Muscle of back (tissue), 13 donors: Measurements from ENCODE around the gene OR51A4. TPM values are rescaled to one million over a fixed set of nuclear protein-coding genes. Genes with fewer than 3 reads are reported as not detected.
"Not testable (repeated sequence)": the region's sequence is repeated elsewhere in the genome, so short reads cannot be mapped to it uniquely, and the experiment has no call there.

Experiments used
- DNase-seq, 3 donors: peaks; one replicate each; pipeline versions ENCODE4 v3.0.0 to v3.0.0-alpha.2; 2013
- long read RNA-seq, 9 donors: transcript quantifications; one replicate each; lab custom pipeline, GENCODE V29; 2026
- polyA plus RNA-seq, 10 donors: library from polyadenylated mRNA; unstranded; fragments of 120-200 nt; gene quantifications; one replicate each; pipeline ENCODE4 v1.2.1, GENCODE V29; 2013; ENCODE audit not compliant: insufficient read length in 10 of 10

OR51A4 gene, protein sequence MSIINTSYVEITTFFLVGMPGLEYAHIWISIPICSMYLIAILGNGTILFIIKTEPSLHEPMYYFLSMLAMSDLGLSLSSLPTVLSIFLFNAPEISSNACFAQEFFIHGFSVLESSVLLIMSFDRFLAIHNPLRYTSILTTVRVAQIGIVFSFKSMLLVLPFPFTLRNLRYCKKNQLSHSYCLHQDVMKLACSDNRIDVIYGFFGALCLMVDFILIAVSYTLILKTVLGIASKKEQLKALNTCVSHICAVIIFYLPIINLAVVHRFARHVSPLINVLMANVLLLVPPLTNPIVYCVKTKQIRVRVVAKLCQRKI
- not detected for polyA plus RNA-seq
- long read RNA-seq, donor 1, result 0 reads
- long read RNA-seq, donor 2, result 0 reads
- long read RNA-seq, donor 3, result 0 reads
- long read RNA-seq, donor 4, result 0 reads
- long read RNA-seq, donor 5, result 0 reads
- long read RNA-seq, donor 6, result 0 reads
- long read RNA-seq, donor 7, result 0 reads
- long read RNA-seq, donor 8, result 0 reads
- long read RNA-seq, donor 9, result 0 reads

DNA sequence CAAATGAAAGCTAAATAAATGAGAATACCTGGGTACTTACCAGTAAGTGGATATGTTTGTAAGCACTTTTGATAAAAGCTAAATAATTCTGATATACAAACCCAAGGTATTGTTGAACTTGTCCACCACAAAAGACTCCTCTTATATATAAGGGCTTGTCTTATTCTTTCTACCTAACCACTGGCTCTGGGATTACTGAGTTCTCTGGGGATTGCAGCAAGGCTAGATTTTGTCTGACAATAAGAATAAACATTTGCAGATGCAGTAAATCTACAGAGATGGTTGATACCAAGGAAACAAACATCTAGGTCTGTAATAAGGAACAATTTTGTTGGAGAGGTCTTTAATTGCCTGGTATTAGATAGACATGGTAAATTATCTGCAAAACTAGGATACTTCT, at the start of gene OR51A4:
Gene OR51A4, minus strand, starts transcription at position 101 of the 400 bp plus-strand sequence. CDS start 505 bp downstream, outside the sequence.
- DNase-seq, result no peak

DNA sequence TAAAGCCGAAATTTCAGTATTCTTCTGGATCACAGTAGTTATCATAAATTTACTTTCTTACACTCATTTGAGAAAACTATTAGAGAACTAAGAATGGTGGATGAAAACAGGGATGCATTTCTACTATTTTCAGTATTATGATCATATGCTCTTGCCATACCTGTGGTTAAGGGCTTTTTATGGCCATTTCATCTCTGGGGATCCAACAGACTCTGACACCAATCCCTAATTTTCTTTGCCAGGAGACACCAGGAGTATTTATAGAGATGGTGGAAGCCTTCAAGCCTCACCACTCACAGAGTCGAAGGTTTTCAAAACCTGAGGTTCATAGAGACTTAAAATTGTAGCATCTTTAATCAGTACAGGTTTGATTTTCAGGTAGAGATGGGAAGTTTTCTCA, 47.1 kb upstream of the OR51A4 start, which contains the start of gene OR51L1:
Gene OR51L1, plus strand, starts transcription at position 301 of the 400 bp plus-strand sequence. CDS start 4,132 bp downstream, outside the sequence.
- DNase-seq, result no peak

DNA sequence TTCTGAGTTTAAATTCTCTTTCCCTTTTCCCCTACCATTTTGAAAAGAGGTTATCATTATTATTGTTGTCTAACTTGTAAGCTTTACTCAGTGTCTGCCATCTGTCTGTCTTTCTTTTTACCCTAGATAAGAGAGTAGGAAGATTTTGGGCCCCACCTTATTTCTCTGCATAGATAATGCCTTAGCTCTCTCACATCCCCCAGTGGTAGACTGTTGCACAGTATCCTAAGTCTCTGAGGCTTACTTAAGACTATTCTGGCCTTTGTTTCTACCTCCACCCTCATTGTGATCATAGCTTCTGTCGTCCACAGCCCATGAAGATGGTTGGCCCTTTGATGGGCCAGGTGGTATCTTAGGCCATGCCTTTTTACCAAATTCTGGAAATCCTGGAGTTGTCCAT, 43.7 kb upstream of the OR51A4 start:
- no peak for DNase-seq

DNA sequence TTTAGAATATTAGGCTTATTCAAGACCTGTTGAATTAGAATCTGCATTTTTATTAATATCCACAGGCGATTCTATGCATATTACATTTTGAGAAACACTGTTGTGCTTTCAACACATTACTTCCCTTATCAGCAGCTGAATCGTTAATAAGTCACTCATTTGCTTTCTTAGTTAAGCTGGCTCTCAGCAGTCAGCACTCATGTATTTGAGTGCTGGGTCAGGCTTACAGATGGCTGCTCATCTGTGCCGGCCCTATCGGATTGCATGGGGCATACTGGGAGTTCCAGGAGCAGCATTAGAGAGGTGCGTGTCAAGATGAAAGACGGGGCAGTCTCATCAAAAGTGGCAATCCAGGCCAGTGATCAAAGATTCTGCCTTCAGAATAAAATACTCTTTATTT, 36.4 kb upstream of the OR51A4 start:
- DNase-seq, result no peak

DNA sequence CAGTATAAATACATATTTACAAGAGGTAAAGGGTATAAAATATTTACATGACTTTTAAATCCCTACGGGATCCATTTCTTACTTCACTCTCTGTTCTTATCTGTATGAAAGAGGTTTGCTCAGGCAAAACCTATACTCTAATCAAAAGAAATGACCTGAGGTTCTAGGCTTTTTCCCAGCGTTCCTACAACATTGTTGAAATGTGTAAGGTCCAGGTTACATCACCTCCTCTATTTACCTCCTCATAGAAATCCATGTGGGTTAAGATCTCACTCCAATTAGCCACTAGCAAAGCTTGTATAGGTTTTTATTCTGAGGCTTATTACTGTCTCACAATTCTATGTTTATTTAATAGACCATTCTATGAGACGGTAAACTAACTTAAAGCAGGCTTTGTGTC, 35.3 kb upstream of the OR51A4 start:
- no peak for DNase-seq

DNA sequence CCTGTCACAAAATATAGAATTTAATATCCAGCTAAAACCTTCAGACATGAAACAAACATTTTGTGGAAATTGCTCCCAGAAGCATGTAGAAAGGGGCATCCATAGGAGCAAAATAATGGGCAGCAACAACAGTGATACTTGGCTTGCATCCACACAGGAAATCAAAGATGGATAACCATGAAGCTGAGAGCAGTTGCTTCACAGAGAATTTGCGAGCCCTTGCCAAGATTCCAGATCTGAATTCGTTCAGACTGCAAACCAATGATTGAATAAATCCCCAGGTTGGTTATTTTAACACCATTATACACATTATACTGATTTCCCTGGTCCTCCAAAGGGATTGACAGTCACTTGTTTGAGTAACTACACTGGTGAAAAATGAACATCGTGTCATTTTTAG, 31.6 kb upstream of the OR51A4 start:
- peak; percentile 28 to 64 (median 59) for DNase-seq

DNA sequence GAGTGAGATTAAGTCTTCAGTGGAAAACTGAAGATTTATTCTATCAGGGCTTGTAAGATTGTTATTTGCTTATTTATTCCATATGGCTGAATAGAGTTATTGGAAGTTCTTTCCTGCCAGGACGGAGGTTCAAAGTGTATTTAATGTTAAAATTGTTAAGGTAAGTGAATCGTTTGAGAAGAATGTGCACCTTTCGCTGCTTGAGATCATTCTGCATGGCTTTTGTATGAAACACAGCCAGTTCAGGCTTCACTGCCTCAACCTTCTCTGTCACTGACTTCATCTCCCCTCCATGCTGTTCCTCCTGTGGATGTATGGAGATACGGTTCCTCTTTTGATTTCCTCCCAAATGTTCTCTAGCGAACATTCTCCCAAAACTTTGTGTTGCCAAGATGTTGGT, 28.0 kb upstream of the OR51A4 start:
- DNase-seq, result no peak

DNA sequence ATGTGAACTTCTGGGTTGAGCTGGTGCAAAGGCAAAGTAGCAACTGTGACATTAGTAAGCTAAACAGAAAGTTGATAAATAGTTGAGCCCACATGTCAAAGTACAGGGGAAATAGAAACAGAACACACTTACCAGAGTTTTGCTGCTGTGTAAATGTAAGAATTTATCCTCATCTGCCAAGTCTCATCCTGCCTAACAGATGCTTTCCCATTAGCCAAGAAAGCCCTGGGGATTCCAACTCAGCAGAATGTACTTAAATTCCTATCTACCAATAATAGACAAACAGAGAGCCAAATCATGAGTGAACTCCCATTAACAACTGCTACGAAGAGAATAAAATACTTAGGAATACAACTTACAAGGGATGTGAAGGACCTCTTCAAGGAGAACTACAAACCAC, 15.4 kb upstream of the OR51A4 start:
- DNase-seq, result peak; percentile 14 to 62 (median 48)

DNA sequence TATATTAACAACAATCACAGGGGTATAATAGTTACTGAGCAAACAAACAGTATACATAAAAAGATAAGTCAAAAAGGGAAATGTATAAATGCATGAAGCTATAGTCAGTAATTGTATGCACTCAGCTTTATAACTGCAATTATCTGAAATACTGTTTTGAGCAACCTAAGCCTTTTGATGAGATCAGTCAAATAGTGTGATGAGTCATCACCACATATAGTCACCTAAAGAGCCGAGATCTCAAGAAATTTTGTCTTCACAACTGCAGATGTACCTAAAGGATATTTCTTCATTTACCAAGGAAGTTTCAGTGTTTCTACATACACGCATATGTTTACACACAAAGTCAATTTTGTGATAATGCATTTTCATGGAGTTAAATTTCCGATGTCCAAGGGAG, 13.5 kb upstream of the OR51A4 start:
- DNase-seq, result no peak

DNA sequence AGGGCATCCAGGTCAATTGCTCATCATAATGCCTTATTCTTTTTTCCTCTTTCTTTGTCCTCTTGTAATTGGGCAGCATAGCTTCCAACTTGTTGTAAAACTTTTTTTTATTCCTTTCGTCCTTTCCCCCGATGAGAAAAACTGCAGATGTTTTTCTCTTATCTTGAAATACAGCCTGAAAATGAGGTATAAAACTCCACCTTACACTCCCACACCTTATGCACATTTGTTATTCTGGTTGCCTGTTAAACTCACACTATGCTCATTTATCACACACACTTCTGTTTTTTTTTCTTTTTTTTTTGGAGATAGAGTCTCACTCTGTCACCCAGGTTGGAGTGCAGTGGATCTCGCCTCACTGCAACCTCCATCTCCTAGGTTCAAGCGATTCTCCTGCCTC, 10.0 kb upstream of the OR51A4 start:
- DNase-seq, result no peak

DNA sequence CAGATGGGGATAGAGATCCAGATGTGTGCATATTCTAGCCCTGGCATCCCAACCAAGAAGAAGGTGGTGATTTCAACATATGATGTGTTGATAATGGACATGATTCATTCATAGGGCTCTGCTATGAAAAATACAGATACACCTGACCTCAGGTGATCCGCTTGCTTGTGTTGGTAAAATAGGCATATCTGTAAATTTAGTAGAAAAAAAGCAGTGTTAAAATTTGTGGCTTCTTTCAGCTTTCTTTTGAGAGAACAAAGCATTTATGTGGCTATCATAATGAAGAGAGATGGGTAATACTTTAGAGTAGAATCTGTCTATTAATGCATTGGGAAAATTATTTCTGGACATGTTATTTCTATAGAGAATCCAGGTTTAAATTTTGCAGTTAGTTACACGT, 8.2 kb upstream of the OR51A4 start, which contains the start of gene OR51A2:
Gene OR51A2, minus strand, starts transcription at position 101 of the 400 bp plus-strand sequence. Its CDS starts 0 bp downstream, at position 101.
- DNase-seq, result not testable (repeated sequence)

DNA sequence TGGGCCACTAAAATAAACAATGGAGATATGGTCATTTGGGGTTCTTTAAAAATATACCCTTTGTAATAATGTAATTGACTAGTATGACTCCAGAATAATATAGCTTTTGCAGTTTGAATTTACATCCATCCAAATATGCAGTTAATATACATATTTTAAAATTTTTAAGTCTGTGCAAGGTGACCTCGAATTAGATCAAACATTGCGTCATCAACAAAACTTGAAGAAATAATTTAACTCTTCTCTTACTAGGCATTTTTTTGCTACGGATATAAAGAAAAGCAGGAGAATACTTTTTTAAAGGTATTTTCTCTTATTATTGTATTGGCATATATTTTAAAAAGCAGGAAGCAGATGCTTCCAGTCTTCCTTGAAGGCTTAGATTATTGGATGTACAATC, 10.7 kb downstream of the OR51A4 start:
- no peak for DNase-seq

DNA sequence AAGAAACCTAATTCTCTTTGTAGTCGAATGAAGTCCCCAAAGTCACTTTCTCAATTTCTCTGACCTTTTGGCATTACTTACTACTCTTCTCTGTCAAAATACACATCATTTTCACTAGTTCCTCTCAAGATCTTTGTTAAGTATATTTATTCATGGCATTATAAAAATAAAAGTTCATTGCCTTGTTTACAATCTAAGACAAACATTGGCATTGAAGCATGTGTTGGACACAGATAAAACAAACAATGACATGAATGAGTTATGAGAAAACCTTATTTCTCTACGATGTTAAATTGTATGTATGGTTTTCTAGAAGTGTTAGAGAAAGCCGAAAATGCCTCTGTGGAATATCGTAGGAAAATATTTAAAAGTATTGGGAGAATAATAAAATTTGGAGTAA, 14.7 kb downstream of the OR51A4 start:
- no peak for DNase-seq

DNA sequence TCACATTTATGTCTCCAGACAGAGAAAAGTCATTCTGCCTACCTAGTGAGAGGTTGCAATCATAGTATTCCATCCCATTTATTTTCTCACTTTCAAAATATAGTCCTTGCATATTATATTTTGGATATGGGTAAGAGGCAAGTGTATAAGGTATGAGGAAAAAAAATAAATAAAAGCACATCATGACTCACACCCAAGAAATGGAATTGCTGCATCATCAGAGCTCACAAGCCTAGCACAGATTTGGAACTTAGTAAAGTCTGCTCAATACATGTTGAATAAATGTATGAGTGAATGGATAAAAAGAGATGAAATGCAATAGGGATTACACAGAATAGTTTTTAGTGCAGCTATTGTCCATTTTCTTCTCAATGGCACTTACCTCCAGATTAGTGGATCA, 20.8 kb downstream of the OR51A4 start:
- no peak for DNase-seq

DNA sequence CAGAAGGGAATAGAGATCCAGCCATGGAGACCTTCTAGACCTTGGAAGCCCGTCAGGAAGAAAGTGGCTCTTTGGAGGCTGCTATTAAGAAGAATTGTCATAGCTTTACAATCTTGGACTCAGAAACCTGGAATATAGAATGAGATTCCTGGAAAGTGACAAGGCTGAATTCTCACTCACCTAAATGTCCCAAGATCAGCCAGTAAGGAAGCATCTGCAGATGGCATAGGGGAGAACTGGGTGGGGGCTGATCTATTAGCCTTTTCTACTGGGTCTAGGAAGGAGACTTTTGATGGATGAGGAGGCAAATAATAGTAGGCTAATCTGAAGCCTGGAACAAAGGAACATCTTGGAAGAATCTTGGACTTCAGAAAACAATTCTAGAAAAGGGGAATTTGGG, 23.2 kb downstream of the OR51A4 start, which contains the start of gene OR51G1:
Gene OR51G1, minus strand, starts transcription at position 101 of the 400 bp plus-strand sequence. Its CDS starts 0 bp downstream, at position 101.
- DNase-seq, result no peak

DNA sequence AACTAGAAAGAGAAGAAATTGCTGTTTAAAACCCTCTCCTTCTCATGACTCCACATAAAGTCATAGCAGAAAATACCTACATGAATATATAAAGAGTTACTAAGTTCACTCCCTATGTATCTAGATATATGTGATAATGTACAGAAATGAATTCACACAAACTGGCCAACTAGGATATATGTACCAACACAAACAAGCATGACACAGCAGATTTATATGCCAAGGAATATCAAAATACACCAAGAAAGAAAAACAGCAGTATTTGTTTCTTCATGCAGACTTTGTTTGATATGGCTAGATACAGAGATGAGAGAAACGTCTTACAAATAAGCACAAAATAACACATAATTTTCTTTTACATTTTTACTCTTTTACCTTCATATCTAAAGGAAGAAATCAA, 25.1 kb downstream of the OR51A4 start:
- no peak for DNase-seq

DNA sequence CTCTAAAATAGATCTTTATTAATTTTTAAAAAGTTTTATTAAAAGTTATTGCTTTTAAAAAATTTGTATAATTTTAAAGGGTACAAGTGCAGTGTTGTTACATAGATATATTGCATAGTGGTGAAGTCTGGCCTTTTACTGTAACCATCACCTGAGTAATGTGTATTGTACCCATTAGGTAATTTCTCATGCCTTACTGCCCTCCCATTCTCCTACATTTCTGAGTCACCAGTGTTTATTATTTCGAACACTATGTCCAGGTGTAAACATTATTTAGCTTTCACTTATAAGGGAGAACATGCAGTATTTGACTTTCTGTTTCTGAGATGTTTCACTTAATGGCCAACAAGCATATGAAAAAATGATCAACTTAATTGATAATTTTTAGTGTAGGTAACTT, 25.6 kb downstream of the OR51A4 start:
- no peak for DNase-seq

DNA sequence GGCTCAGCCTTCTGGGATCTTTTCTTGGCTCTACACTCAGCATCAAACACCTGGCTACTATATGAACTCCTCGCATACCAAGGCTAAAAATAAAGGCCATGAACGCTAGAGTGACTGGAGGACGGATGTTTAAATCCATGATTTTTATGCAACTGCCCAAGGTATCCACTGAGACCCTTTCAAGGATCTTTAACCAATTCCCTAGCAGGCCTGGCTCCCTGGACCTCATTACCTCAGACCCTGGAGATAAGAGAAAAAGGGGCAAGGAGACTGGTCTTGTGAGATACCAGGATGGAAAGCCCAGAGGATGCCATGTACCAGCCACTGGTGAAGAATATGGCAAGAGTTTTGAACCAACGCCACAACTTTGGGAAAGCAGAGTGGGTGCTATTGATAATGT, 28.2 kb downstream of the OR51A4 start, which contains the start of gene OR51G2:
Gene OR51G2, minus strand, starts transcription at position 101 of the 400 bp plus-strand sequence. CDS start 3,687 bp downstream, outside the sequence.
- DNase-seq, result no peak

DNA sequence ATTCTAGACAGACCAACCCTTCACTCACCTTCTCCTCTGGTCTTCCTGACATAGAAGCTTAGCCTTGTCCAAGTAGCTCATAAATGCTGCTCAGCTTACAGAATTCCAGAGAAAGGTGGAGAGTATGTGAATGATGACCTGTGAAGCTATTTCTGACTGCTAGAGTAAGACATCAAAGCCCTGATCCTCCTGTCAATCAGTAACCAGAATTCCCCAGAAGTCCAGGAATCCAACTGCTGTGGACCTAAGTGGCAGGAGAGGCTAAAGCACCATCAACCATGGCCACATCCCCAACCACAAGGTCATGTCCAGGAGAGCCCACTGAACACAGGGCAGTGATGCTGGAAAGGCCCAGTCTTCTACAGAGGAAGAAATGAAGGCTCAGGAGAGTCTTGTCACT, 30.8 kb downstream of the OR51A4 start:
- no peak for DNase-seq

DNA sequence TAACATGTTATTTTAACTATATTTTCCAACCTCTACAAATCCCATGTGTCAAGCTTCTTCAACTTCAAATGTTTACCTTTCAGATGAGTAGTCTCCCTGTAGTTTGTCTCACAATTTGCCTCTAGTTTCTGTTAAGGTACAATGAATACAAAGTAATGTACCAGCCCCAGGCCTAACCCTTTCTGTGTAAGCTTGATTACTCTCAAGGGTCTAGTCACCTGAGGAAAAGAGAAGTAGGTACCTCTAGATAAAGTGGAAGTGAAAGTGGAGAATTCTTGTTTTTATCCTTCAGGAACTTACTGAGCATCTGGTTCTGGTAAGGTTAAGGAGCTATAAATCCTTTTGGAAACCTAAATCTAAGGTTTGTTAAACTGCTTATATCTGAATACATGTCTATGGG, 43.9 kb downstream of the OR51A4 start, which contains the start of gene OR51A7:
Gene OR51A7, plus strand, starts transcription at position 300 of the 400 bp plus-strand sequence. CDS start 3,587 bp downstream, outside the sequence.
- DNase-seq, result no peak
